ENCODE measurements around the gene ZNF444. TPM values are rescaled to one million over a fixed set of nuclear protein-coding genes. Genes with fewer than 3 reads are reported as not detected.

The ZNF444 gene
- total and polyA plus RNA-seq, 2 of the 8 experiments (the other 6 are each of a cell fraction or from before 2014, with no cell fraction given): 49.5 to 54.5 TPM

GRCh38 chr19:56114051-56114777, 26.9 kb upstream of the ZNF444 start:
- H3K36me3 ChIP-seq (ENCODE audit: control insufficient read depth in 2 of 4, insufficient read depth in 4 of 4, low read length in 3 of 4): 0 out of 8 replicates have a peak, but pooled peaks cover 0 to 3% (median under 1%) of the 10 kb centered on the region in 4 experiments
- H3K4me3 ChIP-seq (ENCODE audit: extremely low read depth in 1 of 4, insufficient read depth in 2 of 4, low read depth in 3 of 4, low read length in 4 of 4): no peak overlapping the region
- no peak overlapping the region; a peak in 1 of 7 replicates for H3K9ac ChIP-seq (replicated peaks in 1 of 4; ENCODE audit: extremely low read depth in 1 of 4, low read depth in 3 of 4, low read length in 3 of 4)
- H3K9me3 ChIP-seq (ENCODE audit: insufficient read depth in 2 of 2, low read depth in 1 of 2, low read length in 1 of 2): no peaks in the 10 kb centered on the region
- H3K18ac ChIP-seq (ENCODE audit: extremely low read depth, low read length): no peak overlapping the region; the same call in 1 of the 2 replicates
- peak overlapping the region in 1 of 2 experiments; percentile 32; a peak in 2 of 4 replicates for H3K4me2 ChIP-seq (ENCODE audit: insufficient read depth in 1 of 2, low read depth in 2 of 2, low read length in 2 of 2)
- FAIRE-seq (no peak), DNase-seq (ENCODE audit: low read depth in 1 of 2, low spot score in 2 of 2) (no peak)
- TF ChIP-seq POLR2A (IDR thresholded peaks at IDR 0.05; ENCODE audit: control extremely low read depth in 1 of 2, low read depth in 2 of 2, low read length in 2 of 2): 0 out of 3 replicates have a peak, but pooled peaks of 1 of the 2 experiments have one; percentile 17
- TF ChIP-seq CBX5 (IDR thresholded peaks at IDR 0.05; ENCODE audit: low read depth, low read length): no peak
- peaks cover 20% of the 10 kb centered on the region for H3K79me1 ChIP-seq (ENCODE audit: low read depth, low read length)
- no peak overlapping the region for H3K23ac ChIP-seq (ENCODE audit: insufficient read length)
- POLR2A ChIA-PET (ENCODE audit: partially characterized antibody): interaction anchor here (0.6 to 2.3 kb wide), 6 partner anchors 9 to 139 kb away, joined by 3 to 7 read pairs (median 3); no protein-coding TSS in a partner anchor
- H2BK120ac ChIP-seq (replicated peaks; ENCODE audit: low read depth, low read length): no peak overlapping the region
- H4K20me1 ChIP-seq (replicated peaks in 1 of 2; ENCODE audit: control insufficient read depth in 1 of 2, insufficient read depth in 2 of 2, low read length in 2 of 2): peaks cover 47 to 53% of the 10 kb centered on the region in 2 experiments
- peaks cover 6 to 44% (median 29%) of the 10 kb centered on the region in 4 experiments for H3K4me1 ChIP-seq (replicated peaks in 1 of 4; ENCODE audit: control insufficient read depth in 3 of 4, insufficient read depth in 4 of 4, low read length in 3 of 4)
- WGBS, 2 experiments (ENCODE audit: extremely low coverage in 1 of 2, insufficient coverage in 1 of 2, insufficient read length in 1 of 2, insufficient replicate concordance in 2 of 2, low coverage in 1 of 2, low lambda C conversion rate in 2 of 2, missing lambda C conversion rate in 1 of 2): 77% methylated on average over 15 of the region's 19 CpGs; no CpG with 5 or more reads in 1 of the 2 experiments
- no peak overlapping the region for H3K27ac ChIP-seq (ENCODE audit: low read depth, low read length)
- H4K8ac ChIP-seq (ENCODE audit: extremely low read depth, insufficient read depth, low read length): no peak overlapping the region
- H2AFZ ChIP-seq (ENCODE audit: low read length): no peak overlapping the region
- no peaks in the 10 kb centered on the region for H3K23me2 ChIP-seq (ENCODE audit: low read depth, low read length)
- peaks cover 68 to 99% of the 10 kb centered on the region in 2 experiments for H3K79me2 ChIP-seq (ENCODE audit: control insufficient read depth in 1 of 2, insufficient read depth in 2 of 2, low read length in 2 of 2)
- CTCF ChIA-PET (ENCODE audit: partially characterized antibody): interaction anchor here (0.9 to 2.0 kb wide), 5 partner anchors 12 to 108 kb away, joined by 3 to 6 read pairs (median 3); no protein-coding TSS in a partner anchor
- no peak overlapping the region for H4K5ac ChIP-seq (ENCODE audit: insufficient read length, low read depth, low read length)
- no peak overlapping the region for H2BK12ac ChIP-seq (ENCODE audit: low read depth, low read length)
- H3K56ac ChIP-seq (replicated peaks; ENCODE audit: insufficient read length, low read depth, low read length): no peak overlapping the region
- no peak overlapping the region for H2BK5ac ChIP-seq (ENCODE audit: low read depth, low read length)
- no peak overlapping the region for H2BK15ac ChIP-seq (ENCODE audit: low read length)
- H2BK20ac ChIP-seq (ENCODE audit: low read length): no peak overlapping the region
- no peak overlapping the region for H2AK5ac ChIP-seq (ENCODE audit: low read depth, low read length)
- H3K14ac ChIP-seq (ENCODE audit: insufficient read length): no peak overlapping the region
- H3K4ac ChIP-seq (replicated peaks; ENCODE audit: insufficient read length, low read depth, low read length): no peak overlapping the region
- no peak overlapping the region for H4K91ac ChIP-seq (replicated peaks; ENCODE audit: insufficient read length, low read length)
- no peaks in the 10 kb centered on the region for H3K27me3 ChIP-seq (replicated peaks in 1 of 4; ENCODE audit: control insufficient read depth in 3 of 4, extremely low read depth in 1 of 4, insufficient read depth in 3 of 4, low read length in 3 of 4)

Data from H1 (cell line).